ENCODE results near the gene GABRG3. TPM values are rescaled to one million over a fixed set of nuclear protein-coding genes. Genes with fewer than 3 reads are reported as not detected.
A peak's percentile ranks its signal among the peaks of the same experiment; 100 is the strongest.

Gene GABRG3
- polyA plus RNA-seq, 1 donor (not counting 4 experiments of a cell fraction or from before 2014, with no cell fraction given) = not detected

DNA sequence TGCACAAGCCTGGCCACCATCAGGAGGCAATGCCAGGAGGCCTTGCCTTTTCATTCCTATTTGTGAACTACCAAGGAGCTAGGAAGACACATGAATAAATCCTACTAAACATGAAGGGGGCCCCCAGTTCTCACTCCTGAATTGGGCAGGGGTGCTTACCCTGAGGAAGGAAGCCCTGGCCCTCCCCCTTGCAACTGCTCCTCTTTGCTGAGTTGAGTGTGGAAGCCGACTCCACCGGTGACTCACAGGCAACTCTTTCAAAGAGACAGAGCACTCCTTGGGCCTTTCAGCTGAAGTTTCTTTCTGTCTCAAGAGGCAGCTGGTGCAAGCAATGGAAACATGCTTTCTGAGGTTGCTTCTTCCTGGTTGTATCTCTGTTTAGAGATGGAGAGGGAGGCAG is 1.7 kb downstream of the GABRG3 start:
- Histone ChIP-seq H3K36me3 (ENCODE audit: control insufficient read depth in 2 of 2, extremely low read depth in 1 of 2, insufficient read depth in 2 of 2, low read length in 2 of 2) (no peaks in the 10 kb centered on the region), H3K79me2 (ENCODE audit: control insufficient read depth, insufficient read depth, low read length) (no peaks in the 10 kb centered on the region), H3K4me3 (ENCODE audit: control insufficient read depth in 2 of 3, extremely low read depth in 1 of 3, insufficient read depth in 2 of 3, low read depth in 1 of 3, low read length in 3 of 3) (no peak overlapping the region), H3K4me1 (ENCODE audit: control insufficient read depth, extremely low read depth, insufficient read depth, low read length) (no peaks in the 10 kb centered on the region), H4K20me1 (ENCODE audit: control insufficient read depth, extremely low read depth, insufficient read depth, low read length) (no peaks in the 10 kb centered on the region), H3K4me2 (ENCODE audit: control insufficient read depth, extremely low read depth, insufficient read depth, low read depth, low read length) (no peak overlapping the region), H2AFZ (ENCODE audit: control insufficient read depth, low read length) (no peak overlapping the region), H3K27me3 (ENCODE audit: control insufficient read depth, extremely low read depth, insufficient read depth, low read length) (peaks cover 24% of the 10 kb centered on the region), H3K9me1 (ENCODE audit: control insufficient read depth, extremely low read depth, insufficient read depth, low read length) (no peaks in the 10 kb centered on the region), H3K9me3 (ENCODE audit: control insufficient read depth, low read depth, low read length) (no peaks in the 10 kb centered on the region), H3K27ac (ENCODE audit: control insufficient read depth, insufficient read depth, low read length) (no peak overlapping the region), H3K9ac (ENCODE audit: control insufficient read depth, extremely low read depth, insufficient read depth, low read length) (no peak overlapping the region)
- dilution Hi-C loops (cut with MboI; ENCODE audit: extremely low pct_ligation_motif_present, low sequenced_read_pairs) = no loop called here
- FAIRE-seq (no peak), DNase-seq (ENCODE audit: low read depth, low spot score) (no peak)
- TF ChIP-seq, protein P1, sequence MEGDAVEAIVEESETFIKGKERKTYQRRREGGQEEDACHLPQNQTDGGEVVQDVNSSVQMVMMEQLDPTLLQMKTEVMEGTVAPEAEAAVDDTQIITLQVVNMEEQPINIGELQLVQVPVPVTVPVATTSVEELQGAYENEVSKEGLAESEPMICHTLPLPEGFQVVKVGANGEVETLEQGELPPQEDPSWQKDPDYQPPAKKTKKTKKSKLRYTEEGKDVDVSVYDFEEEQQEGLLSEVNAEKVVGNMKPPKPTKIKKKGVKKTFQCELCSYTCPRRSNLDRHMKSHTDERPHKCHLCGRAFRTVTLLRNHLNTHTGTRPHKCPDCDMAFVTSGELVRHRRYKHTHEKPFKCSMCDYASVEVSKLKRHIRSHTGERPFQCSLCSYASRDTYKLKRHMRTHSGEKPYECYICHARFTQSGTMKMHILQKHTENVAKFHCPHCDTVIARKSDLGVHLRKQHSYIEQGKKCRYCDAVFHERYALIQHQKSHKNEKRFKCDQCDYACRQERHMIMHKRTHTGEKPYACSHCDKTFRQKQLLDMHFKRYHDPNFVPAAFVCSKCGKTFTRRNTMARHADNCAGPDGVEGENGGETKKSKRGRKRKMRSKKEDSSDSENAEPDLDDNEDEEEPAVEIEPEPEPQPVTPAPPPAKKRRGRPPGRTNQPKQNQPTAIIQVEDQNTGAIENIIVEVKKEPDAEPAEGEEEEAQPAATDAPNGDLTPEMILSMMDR (optimal IDR thresholded peaks at IDR 0.05 in 1 of 3, IDR thresholded peaks at IDR 0.05 in 1 of 3, conservative IDR thresholded peaks at IDR 0.05 in 1 of 3; ENCODE audit: extremely low read depth in 1 of 3, insufficient read depth in 2 of 3, low read length in 3 of 3) = no peak
- TF ChIP-seq EZH2 (IDR thresholded peaks at IDR 0.05; ENCODE audit: low read length) = no peak

DNA sequence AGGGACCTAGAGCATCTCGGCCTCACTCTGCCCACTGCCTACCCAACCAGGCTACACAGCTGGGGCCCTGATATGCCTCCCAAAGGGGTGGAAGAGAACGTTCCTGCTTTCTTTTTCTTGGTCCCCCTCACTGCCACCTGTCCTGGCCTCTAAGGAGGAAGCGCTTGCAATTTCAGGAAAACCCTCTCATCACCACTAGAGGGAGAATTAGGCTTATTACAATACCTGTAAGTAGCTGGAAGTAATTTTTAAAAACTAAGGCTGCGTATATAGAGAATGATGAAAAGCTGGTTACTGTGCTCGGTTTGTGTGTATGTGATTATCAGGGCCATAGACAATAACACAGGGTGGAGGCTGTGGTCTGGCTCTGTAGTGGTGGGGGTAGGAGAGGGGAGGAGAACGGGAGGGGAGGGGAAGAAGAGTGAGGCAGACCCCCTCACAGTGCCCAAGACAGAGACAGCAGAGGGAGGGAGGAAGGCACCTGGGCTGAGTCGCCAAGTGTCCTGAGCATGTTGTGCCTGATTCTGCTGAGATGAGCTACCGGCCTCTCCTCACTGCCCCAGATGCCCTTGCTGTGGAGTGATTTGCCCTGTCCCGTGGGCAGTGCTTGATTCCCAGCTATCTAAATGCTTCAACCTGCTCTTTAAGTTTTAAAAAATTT is 3.3 kb downstream of the GABRG3 start:
- dilution Hi-C loops (cut with MboI; ENCODE audit: extremely low pct_ligation_motif_present, low sequenced_read_pairs) = no loop called here
- Histone ChIP-seq H3K4me3 (ENCODE audit: control insufficient read depth in 2 of 3, extremely low read depth in 1 of 3, insufficient read depth in 2 of 3, low read depth in 1 of 3, low read length in 3 of 3) (no peak overlapping the region), H3K9me1 (ENCODE audit: control insufficient read depth, extremely low read depth, insufficient read depth, low read length) (no peaks in the 10 kb centered on the region), H3K36me3 (ENCODE audit: control insufficient read depth in 2 of 2, extremely low read depth in 1 of 2, insufficient read depth in 2 of 2, low read length in 2 of 2) (no peaks in the 10 kb centered on the region), H3K4me2 (ENCODE audit: control insufficient read depth, extremely low read depth, insufficient read depth, low read depth, low read length) (no peak overlapping the region), H3K27ac (ENCODE audit: control insufficient read depth, insufficient read depth, low read length) (no peak overlapping the region), H3K9me3 (ENCODE audit: control insufficient read depth, low read depth, low read length) (no peaks in the 10 kb centered on the region), H3K9ac (ENCODE audit: control insufficient read depth, extremely low read depth, insufficient read depth, low read length) (no peak overlapping the region), H3K4me1 (ENCODE audit: control insufficient read depth, extremely low read depth, insufficient read depth, low read length) (no peaks in the 10 kb centered on the region), H4K20me1 (ENCODE audit: control insufficient read depth, extremely low read depth, insufficient read depth, low read length) (no peaks in the 10 kb centered on the region), H2AFZ (ENCODE audit: control insufficient read depth, low read length) (no peak overlapping the region), H3K79me2 (ENCODE audit: control insufficient read depth, insufficient read depth, low read length) (no peaks in the 10 kb centered on the region), H3K27me3 (ENCODE audit: control insufficient read depth, extremely low read depth, insufficient read depth, low read length) (peaks cover 23% of the 10 kb centered on the region)
- FAIRE-seq = no peak
- DNase-seq (ENCODE audit: low read depth, low spot score) = no peak
- TF ChIP-seq, protein P1 (optimal IDR thresholded peaks at IDR 0.05 in 1 of 3, IDR thresholded peaks at IDR 0.05 in 1 of 3, conservative IDR thresholded peaks at IDR 0.05 in 1 of 3; ENCODE audit: extremely low read depth in 1 of 3, insufficient read depth in 2 of 3, low read length in 3 of 3) = peak in 1 of 3 experiments; percentile 50
- TF ChIP-seq EZH2 (IDR thresholded peaks at IDR 0.05; ENCODE audit: low read length) = no peak
